Tibial nerve (tissue), 3 donors: ENCODE measurements around the gene C3.

Source experiments
- EP300 ChIP-seq, 2 donors: sonication (generic); formaldehyde crosslinking; IDR thresholded peaks; one replicate each; pipeline ENCODE4 v1.6.1; 2017; ENCODE audit warnings: antibody characterized with exemption in 2 of 2, mild to moderate bottlenecking in 1 of 2
- POLR2A ChIP-seq, 2 donors: fragments of 450-650 bp; IDR thresholded peaks; one replicate each; pipeline ENCODE4 v1.6.1; 2017; ENCODE audit warnings: antibody characterized with exemption in 2 of 2, mild to moderate bottlenecking in 2 of 2, moderate library complexity in 2 of 2

GRCh38 chr19:6682607-6683128 lies 37.8 kb downstream of the C3 start:
- no peak for TF ChIP-seq POLR2A (IDR thresholded peaks at IDR 0.05)
- TF ChIP-seq EP300 (IDR thresholded peaks at IDR 0.05): no peak
